Adrenal gland (tissue), 12 donors: ENCODE results near the gene AGBL2. TPM values are rescaled to one million over a fixed set of nuclear protein-coding genes. Genes with fewer than 3 reads are reported as not detected.
"Not testable (repeated sequence)": the region's sequence is repeated elsewhere in the genome, so short reads cannot be mapped to it uniquely, and the experiment has no call there.

Experiments
- DNase-seq, 7 donors: peaks; one replicate each; pipeline ENCODE4 v3.0.0-alpha.2; 2019 to 2020
- H3K27ac ChIP-seq, 5 donors: fragments of 200-600 bp; sonication (generic) in 4 of 5; 1 replicate in 3 of 5; 2 replicates in 2 of 5; pipeline versions ENCODE4 v1.5.1 to v1.8.0; 2016 to 2020; ENCODE audit warnings: mild to moderate bottlenecking in 1 of 5
- H3K27me3 ChIP-seq: fragments of 200-600 bp; 2 replicates; pipeline ENCODE4 v1.8.0; 2021
- H3K36me3 ChIP-seq, 2 donors: fragments of 200-600 bp; replicated peaks in 1 of 2; 1 replicate in 1 of 2; 2 replicates in 1 of 2; pipeline versions ENCODE4 v1.5.1 to v1.8.0; 2018 to 2022
- H3K4me1 ChIP-seq, 2 donors: fragments of 200-600 bp; replicated peaks in 1 of 2; 1 replicate in 1 of 2; 2 replicates in 1 of 2; pipeline versions ENCODE4 v1.5.1 to v1.8.0; 2018 to 2021
- H3K4me3 ChIP-seq, 4 donors: fragments of 200-600 bp; sonication (generic) in 3 of 4; one replicate each; pipeline ENCODE4 v1.5.1; 2016 to 2018
- H3K9me3 ChIP-seq, 3 donors: fragments of 200-600 bp; sonication (generic) in 1 of 3; replicated peaks in 1 of 3; 1 replicate in 2 of 3; 2 replicates in 1 of 3; pipeline versions ENCODE4 v1.5.1 to v1.8.0; 2016 to 2021
- POLR2A ChIP-seq, 2 donors: fragments of 450-650 bp; IDR thresholded peaks; one replicate each; pipeline ENCODE4 v1.6.1; 2017; ENCODE audit warnings: antibody characterized with exemption in 2 of 2, mild to moderate bottlenecking in 2 of 2, moderate library complexity in 1 of 2
- WGBS, 4 donors: extraction: QIAGEN DNeasy Blood & Tissue Kit in 2 of 4; methylation state at CpG; one replicate each; pipeline versions ENCODE4 v1.1.5 to v1.1.7; 2013 to 2017; 5-methylcytosine and 5-hydroxymethylcytosine counted together
- intact Hi-C, 2 donors: fragments of 100-400 bp; cut with DNase I; formaldehyde crosslinking; loops; one replicate each; pipeline versions ENCODE4 v1.14.1 to v1.15.0; 2022 to 2023
- polyA plus RNA-seq, 3 donors: library from polyadenylated mRNA; stranded (reverse); fragments of 200-250 nt in 2 of 3; fragments of 350-450 nt in 1 of 3; fragmentation: Illumina TruSeq in 1 of 3; extraction: RNeasy Lipid Tissue Mini Kit (QIAGEN cat#74804) in 1 of 3; gene quantifications; one replicate each; pipeline ENCODE4 v1.2.3, GENCODE V29; 2013 to 2014
- total RNA-seq, 9 donors: library from RNA; depleted of rRNA in 4 of 9; stranded (reverse); fragments of >200 nt in 4 of 9; fragments of 120-200 nt in 1 of 9; fragmentation: NEBNext Ultra II Directional in 1 of 9; extraction: Animal tissue kit (Norgen Biotek cat#: 25700) in 1 of 9; gene quantifications; one replicate each; pipeline versions ENCODE4 v1.1.0 to v1.2.4, GENCODE V29; 2013 to 2023
- TF ChIP-seq, protein P1 (sequence below), 6 experiments: fragments of 450-650 bp in 4 of 6; fragments of 200-600 bp in 2 of 6; sonication (generic) in 1 of 6; IDR thresholded peaks; 1 replicate in 5 of 6; 2 replicates in 1 of 6; pipeline versions ENCODE4 v1.5.1 to v1.8.0; 2016 to 2021; ENCODE audit warnings: antibody characterized with exemption in 6 of 6, mild to moderate bottlenecking in 2 of 6, moderate library complexity in 1 of 6
- donor health status: healthy with polysubstance abuse.
- donor health status: Bipolar disorder and iron deficiency.
- donor health status: DM: yes; HTN: yes; CAD: no.
- donor health status: DM: no; HTN: no; CAD: no.
- donor health status: DM: no; HTN: no; CAD: no.
- donor health status: DM: yes; HTN: yes; CAD: no.

AGBL2 gene
- total and polyA plus RNA-seq, 12 donors: 0.18 to 11.3 (median 3.4) TPM

DNA sequence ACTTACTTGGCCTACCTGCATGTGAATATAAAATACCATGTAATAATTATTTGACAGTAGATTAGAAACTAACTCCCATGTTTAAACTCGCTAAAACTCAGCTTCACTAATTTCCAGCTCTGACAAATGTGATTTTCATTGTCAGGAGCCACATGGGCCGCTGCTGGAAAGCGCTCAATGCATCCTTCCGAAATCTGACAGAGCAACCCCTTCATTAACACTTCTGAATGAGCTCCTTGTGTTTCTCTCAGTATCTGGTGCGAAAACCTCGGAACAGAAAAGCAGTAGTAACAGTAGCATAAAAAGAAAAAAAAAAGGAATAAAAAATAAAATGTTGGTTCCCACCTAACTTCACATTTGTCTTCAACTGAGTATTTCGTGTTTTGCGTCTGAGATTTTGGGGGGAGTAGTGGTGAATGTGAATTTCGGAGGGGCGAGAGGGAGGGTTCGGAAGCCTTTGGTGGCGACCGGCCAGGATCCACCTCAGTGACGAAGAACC is 73.5 kb downstream of the AGBL2 start:
- 4 to 6% (median 5%) methylated on average over 13 to 14 of the region's 14 CpGs for WGBS, 4 donors
- intact Hi-C loops: no loop called here

DNA sequence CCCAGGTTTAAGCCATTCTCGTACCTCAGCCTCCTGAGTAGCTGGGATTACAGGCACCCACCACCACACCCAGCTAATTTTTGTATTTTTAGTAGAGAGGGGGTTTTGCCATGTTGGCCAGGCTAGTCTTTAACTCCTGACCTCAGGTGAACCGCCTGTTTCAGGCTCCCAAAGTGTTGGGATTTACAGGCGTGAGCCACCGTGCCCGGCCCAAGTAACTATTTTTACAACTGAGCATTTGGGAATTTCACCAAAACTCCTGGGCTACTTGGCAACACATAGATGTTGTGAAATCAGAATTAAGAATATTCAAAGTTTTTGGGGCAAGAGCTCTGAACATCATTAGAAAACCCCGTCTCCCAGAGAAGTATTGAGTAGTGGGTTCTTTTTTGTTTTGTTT is 74.7 kb downstream of the AGBL2 start:
- 65 to 73% (median 68%) methylated on average over 6 of the region's 6 CpGs for WGBS, 4 donors
- peak overlapping the region in 1 of 5 donors; percentile 23 for H3K27ac ChIP-seq
- H3K9me3 ChIP-seq, H3K4me3 ChIP-seq, intact Hi-C loops, H3K27me3 ChIP-seq: not testable (repeated sequence)
- H3K4me1 ChIP-seq: peaks cover 14 to 25% of the 10 kb centered on the region in 2 donors
- DNase-seq: peak in 6 of 7 donors; percentile 20 to 58 (median 30)
- H3K36me3 ChIP-seq: peaks cover 0 to 22% of the 10 kb centered on the region in 2 donors

More for the DNA sequence above, 73.5 kb downstream of the AGBL2 start:
- DNase-seq: no peak
- Histone ChIP-seq H3K4me3 (peak overlapping the region; percentile 58 to 95 (median 92)), H3K27ac (peak overlapping the region; percentile 92 to 98 (median 98)), H3K4me1 (peaks cover 14 to 25% of the 10 kb centered on the region in 2 donors), H3K27me3 (no peaks in the 10 kb centered on the region), H3K9me3 (no peaks in the 10 kb centered on the region), H3K36me3 (peaks cover 0 to 12% of the 10 kb centered on the region in 2 donors)
- TF ChIP-seq, protein P1, sequence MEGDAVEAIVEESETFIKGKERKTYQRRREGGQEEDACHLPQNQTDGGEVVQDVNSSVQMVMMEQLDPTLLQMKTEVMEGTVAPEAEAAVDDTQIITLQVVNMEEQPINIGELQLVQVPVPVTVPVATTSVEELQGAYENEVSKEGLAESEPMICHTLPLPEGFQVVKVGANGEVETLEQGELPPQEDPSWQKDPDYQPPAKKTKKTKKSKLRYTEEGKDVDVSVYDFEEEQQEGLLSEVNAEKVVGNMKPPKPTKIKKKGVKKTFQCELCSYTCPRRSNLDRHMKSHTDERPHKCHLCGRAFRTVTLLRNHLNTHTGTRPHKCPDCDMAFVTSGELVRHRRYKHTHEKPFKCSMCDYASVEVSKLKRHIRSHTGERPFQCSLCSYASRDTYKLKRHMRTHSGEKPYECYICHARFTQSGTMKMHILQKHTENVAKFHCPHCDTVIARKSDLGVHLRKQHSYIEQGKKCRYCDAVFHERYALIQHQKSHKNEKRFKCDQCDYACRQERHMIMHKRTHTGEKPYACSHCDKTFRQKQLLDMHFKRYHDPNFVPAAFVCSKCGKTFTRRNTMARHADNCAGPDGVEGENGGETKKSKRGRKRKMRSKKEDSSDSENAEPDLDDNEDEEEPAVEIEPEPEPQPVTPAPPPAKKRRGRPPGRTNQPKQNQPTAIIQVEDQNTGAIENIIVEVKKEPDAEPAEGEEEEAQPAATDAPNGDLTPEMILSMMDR (IDR thresholded peaks at IDR 0.05): no peak
- no peak for TF ChIP-seq POLR2A (IDR thresholded peaks at IDR 0.05)

DNA sequence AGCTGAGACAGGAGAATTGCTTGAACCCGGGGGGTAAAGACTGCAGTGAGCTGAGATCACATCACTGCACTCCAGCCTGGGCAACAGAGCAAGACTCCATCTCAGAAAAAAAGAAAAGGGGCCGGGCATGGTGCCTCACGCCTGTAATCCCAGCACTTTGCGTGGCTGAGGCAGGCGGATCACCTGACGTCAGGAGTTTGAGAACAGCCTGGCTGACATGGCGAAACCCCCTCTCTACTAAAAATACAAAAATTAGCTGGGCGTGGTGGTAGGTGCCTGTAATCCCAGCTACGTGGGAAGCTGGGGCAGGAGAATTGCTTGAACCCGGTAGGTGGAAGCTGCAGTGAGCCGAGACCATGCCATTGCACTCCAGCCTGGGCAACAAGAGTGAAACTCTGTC is 78.8 kb downstream of the AGBL2 start:
- H3K27me3 ChIP-seq, intact Hi-C loops, H3K4me3 ChIP-seq, DNase-seq, H3K9me3 ChIP-seq, H3K27ac ChIP-seq: not testable (repeated sequence)
- 90 to 98% (median 96%) methylated on average over 11 of the region's 11 CpGs for WGBS, 4 donors
- Histone ChIP-seq H3K36me3 (peaks cover 0 to 58% of the 10 kb centered on the region in 2 donors), H3K4me1 (peaks cover 10 to 20% of the 10 kb centered on the region in 2 donors)

DNA sequence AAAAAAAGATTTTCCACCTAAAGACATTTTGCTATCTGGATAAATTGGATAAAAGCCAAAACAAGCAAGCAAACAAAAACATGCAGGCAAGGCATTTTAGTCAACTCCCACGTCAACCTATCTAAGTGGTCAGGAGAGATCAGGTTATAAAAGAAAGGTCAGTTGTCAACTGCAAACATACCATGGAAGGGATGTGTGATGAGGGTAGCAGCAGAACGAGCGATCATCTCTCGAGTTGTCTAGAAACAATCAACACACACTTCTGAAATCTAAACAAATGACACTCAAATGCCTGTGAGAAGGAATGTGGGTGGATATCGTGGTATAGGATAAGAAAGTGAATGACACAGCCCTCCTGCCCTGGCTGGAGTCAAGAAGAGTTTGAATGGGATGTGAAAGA is 83.7 kb downstream of the AGBL2 start:
- no peak for DNase-seq
- Histone ChIP-seq H3K36me3 (peaks cover 0 to 89% of the 10 kb centered on the region in 2 donors), H3K27ac (no peak overlapping the region), H3K27me3 (no peaks in the 10 kb centered on the region), H3K4me1 (no peaks in the 10 kb centered on the region), H3K9me3 (no peaks in the 10 kb centered on the region), H3K4me3 (no peak overlapping the region)
- 71 to 79% (median 77%) methylated on average over 5 of the region's 5 CpGs for WGBS, 4 donors
- TF ChIP-seq, protein P1 (IDR thresholded peaks at IDR 0.05): no peak
- TF ChIP-seq POLR2A (IDR thresholded peaks at IDR 0.05): no peak
- intact Hi-C loops: no loop called here

DNA sequence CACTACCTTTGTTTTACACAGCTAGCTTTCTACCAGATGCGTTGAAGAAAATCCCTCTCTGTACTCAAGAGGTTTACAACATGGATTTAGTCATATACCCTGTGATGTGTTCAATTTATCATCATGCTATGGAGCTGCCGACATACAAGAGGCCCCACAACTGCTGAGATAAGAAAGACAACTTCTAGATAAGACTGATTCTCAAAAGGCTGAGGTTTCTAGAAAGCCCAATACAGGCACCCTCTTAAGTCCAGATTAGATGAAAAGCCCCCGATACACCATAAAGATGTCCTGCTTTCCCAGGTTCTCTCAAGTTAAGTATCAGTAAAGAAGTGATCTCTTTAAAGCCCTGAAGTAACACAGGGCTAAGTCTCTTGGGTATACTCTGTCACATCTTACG is 87.1 kb downstream of the AGBL2 start:
- Histone ChIP-seq H3K9me3 (no peaks in the 10 kb centered on the region), H3K4me3 (no peak overlapping the region), H3K27me3 (no peaks in the 10 kb centered on the region), H3K27ac (no peak overlapping the region), H3K36me3 (peaks cover 0 to 90% of the 10 kb centered on the region in 2 donors), H3K4me1 (no peaks in the 10 kb centered on the region)
- TF ChIP-seq POLR2A (IDR thresholded peaks at IDR 0.05): no peak
- TF ChIP-seq, protein P1 (IDR thresholded peaks at IDR 0.05): no peak
- DNase-seq: no peak
- WGBS, 4 donors: 76 to 79% (median 79%) methylated on average over 4 of the region's 4 CpGs
- intact Hi-C loops: loop anchor here in 1 of 2 donors (10.0 kb wide), 1 partner anchor 207 kb away; no protein-coding TSS in a partner anchor
